HCT116 (cell line): ENCODE results near the gene HNRNPH3. TPM values are rescaled to one million over a fixed set of nuclear protein-coding genes. Genes with fewer than 3 reads are reported as not detected.

Source experiments
- ATAC-seq: fragments of 200-7000 bp; cut with Tn5 transposase; 2 replicates; pipeline ENCODE4 v1.9.1; 2020; ENCODE audit warnings: mild to moderate bottlenecking, moderate library complexity
- BruUV-seq: library from RNA; stranded (reverse); fragments of 400-500 nt; replicated peaks from 2 replicates; lab custom pipeline; 2021; lab: Mats Ljungman, UMichigan
- CTCF ChIA-PET: fragments of 300-600 bp; sonication (Branson Sonifier 250); formaldehyde crosslinking; loops from one replicate; lab custom pipeline; 2021; ENCODE audit warnings: antibody characterized with exemption; lab: Charles Lee
- POLR2A ChIA-PET: fragments of 300-600, 350-600 bp; sonication (Branson Sonifier 250); formaldehyde crosslinking; loops from one replicate; lab custom pipeline; 2021; ENCODE audit warnings: antibody characterized with exemption; lab: Charles Lee
- RAD21 ChIA-PET, 2 experiments: fragments of 300-600 bp; sonication (Branson Sonifier 250); formaldehyde crosslinking; loops; one replicate each; lab custom pipeline; 2023; ENCODE audit warnings: low total read pairs in 2 of 2; ENCODE audit not compliant: uncharacterized antibody in 2 of 2, unreplicated experiment in 2 of 2, low non-redundant PET in 1 of 2; lab: Charles Lee
- DNase-seq: peaks from one replicate; pipeline ENCODE4 v3.0.0-alpha.2; 2010; ENCODE audit warnings: low read depth, low spot score
- H2AFZ ChIP-seq: fragments of 200-600 bp; shearing (Covaris generic), sonication (generic); 2 replicates; pipeline ENCODE4 v1.6.1; 2017; ENCODE audit warnings: low read depth, mixed run types, mixed read lengths, antibody characterized with exemption, low read length; ENCODE audit not compliant: poor library complexity, severe bottlenecking
- H3K27ac ChIP-seq: 2 replicates; pipeline ENCODE4 v1.5.1; 2012; ENCODE audit warnings: low read depth, low read length
- H3K27me3 ChIP-seq: fragments of 200-600 bp; sonication (generic); 2 replicates; pipeline ENCODE4 v1.6.1; 2016; ENCODE audit warnings: mixed run types, low read length, mixed read lengths; ENCODE audit not compliant: insufficient read depth
- H3K36me3 ChIP-seq, 2 experiments: fragments of 200-500 bp in 1 of 2; fragments of 200-600 bp in 1 of 2; sonication (Bioruptor generic) in 1 of 2; sonication (generic) in 1 of 2; 2 replicates each; pipeline versions ENCODE4 v1.5.1 to v1.6.1; 2014 to 2016; ENCODE audit warnings: low read length in 2 of 2, inconsistent platforms in 1 of 2, mixed read lengths in 1 of 2, mixed run types in 1 of 2; ENCODE audit not compliant: insufficient read depth in 2 of 2, control insufficient read depth in 1 of 2
- H3K4me1 ChIP-seq, 2 experiments: fragments of 200-600 bp in 1 of 2; sonication (generic) in 1 of 2; 2 replicates each; pipeline versions ENCODE4 v1.5.1 to v1.6.1; 2012 to 2017; ENCODE audit warnings: low read length in 2 of 2, inconsistent platforms in 1 of 2, mild to moderate bottlenecking in 1 of 2, mixed read lengths in 1 of 2, mixed run types in 1 of 2, moderate library complexity in 1 of 2; ENCODE audit not compliant: insufficient read depth in 2 of 2, control insufficient read depth in 1 of 2
- H3K4me2 ChIP-seq: fragments of 200-600 bp; sonication (generic); 2 replicates; pipeline ENCODE4 v1.6.1; 2017; ENCODE audit warnings: mixed run types, low read length, mixed read lengths
- H3K4me3 ChIP-seq, 2 experiments: fragments of 200-600 bp in 1 of 2; sonication (generic) in 1 of 2; replicated peaks in 1 of 2; 2 replicates each; pipeline ENCODE4 v1.5.1; 2011 to 2016; ENCODE audit warnings: low read length in 2 of 2, control low read depth in 1 of 2, low read depth in 1 of 2, mild to moderate bottlenecking in 1 of 2, mixed read lengths in 1 of 2, mixed run types in 1 of 2
- H3K79me2 ChIP-seq: fragments of 200-600 bp; sonication (generic); 2 replicates; pipeline ENCODE4 v1.6.1; 2017; ENCODE audit warnings: mild to moderate bottlenecking, mixed run types, low read length, moderate library complexity, mixed read lengths; ENCODE audit not compliant: insufficient read depth
- H3K9ac ChIP-seq: fragments of 200-600 bp; sonication (generic); 2 replicates; pipeline ENCODE4 v1.6.1; 2016; ENCODE audit warnings: low read length, mixed read lengths
- H3K9me2 ChIP-seq: fragments of 200-600 bp; sonication (generic), shearing (Covaris generic); 2 replicates; pipeline ENCODE4 v1.6.1; 2017; ENCODE audit warnings: mixed run types, mild to moderate bottlenecking, moderate library complexity; ENCODE audit not compliant: insufficient read depth
- H3K9me3 ChIP-seq, 2 experiments: fragments of 200-500 bp in 1 of 2; fragments of 200-600 bp in 1 of 2; sonication (Bioruptor generic) in 1 of 2; sonication (generic) in 1 of 2; 2 replicates each; pipeline ENCODE4 v1.6.1; 2014 to 2017; ENCODE audit warnings: low read length in 2 of 2, mixed read lengths in 2 of 2, inconsistent platforms in 1 of 2, low read depth in 1 of 2, mild to moderate bottlenecking in 1 of 2, mixed run types in 1 of 2, moderate library complexity in 1 of 2; ENCODE audit not compliant: control insufficient read depth in 1 of 2, insufficient read depth in 1 of 2
- H4K20me1 ChIP-seq: fragments of 200-600 bp; sonication (generic), shearing (Covaris generic); 2 replicates; pipeline ENCODE4 v1.6.1; 2017; ENCODE audit warnings: mixed run types, mild to moderate bottlenecking, moderate library complexity; ENCODE audit not compliant: insufficient read depth
- CEBPB ChIP-seq: IDR thresholded peaks from 2 replicates; pipeline ENCODE4 v1.6.1; 2012; ENCODE audit warnings: low read depth
- CTCF ChIP-seq, 3 experiments: fragments of 200-600 bp in 1 of 3; sonication (generic) in 1 of 3; IDR thresholded peaks in 2 of 3; conservative IDR thresholded peaks in 1 of 3; 2 replicates each; pipeline ENCODE4 v1.5.1; 2012 to 2017; ENCODE audit warnings: low read depth in 2 of 3, low read length in 2 of 3, antibody characterized with exemption in 1 of 3, borderline replicate concordance in 1 of 3, control low read depth in 1 of 3, mild to moderate bottlenecking in 1 of 3, mixed read lengths in 1 of 3, mixed run types in 1 of 3, moderate library complexity in 1 of 3; ENCODE audit not compliant: insufficient read depth in 1 of 3
- FOSL1 ChIP-seq: IDR thresholded peaks from 2 replicates; pipeline ENCODE4 v1.6.1; 2012; ENCODE audit warnings: low read depth
- POLR2AphosphoS5 ChIP-seq: IDR thresholded peaks from 2 replicates; pipeline ENCODE4 v1.6.1; 2011; ENCODE audit warnings: mild to moderate bottlenecking, low read depth, low read length, moderate library complexity
- SP1 ChIP-seq: IDR thresholded peaks from 2 replicates; pipeline ENCODE4 v1.6.1; 2012; ENCODE audit warnings: low read depth
- intact Hi-C: fragments of 100-400 bp; cut with micrococcal nuclease; formaldehyde crosslinking; loops from 2 replicates; pipeline ENCODE4 v1.10.0; 2022
- total RNA-seq: library from RNA; stranded (reverse); gene quantifications from one replicate; pipeline ENCODE4 v1.2.1, GENCODE V29; 2021; ENCODE audit not compliant: unreplicated experiment

HNRNPH3 gene
- total RNA-seq, 1 experiment from 2014 or later = 126 TPM

DNA sequence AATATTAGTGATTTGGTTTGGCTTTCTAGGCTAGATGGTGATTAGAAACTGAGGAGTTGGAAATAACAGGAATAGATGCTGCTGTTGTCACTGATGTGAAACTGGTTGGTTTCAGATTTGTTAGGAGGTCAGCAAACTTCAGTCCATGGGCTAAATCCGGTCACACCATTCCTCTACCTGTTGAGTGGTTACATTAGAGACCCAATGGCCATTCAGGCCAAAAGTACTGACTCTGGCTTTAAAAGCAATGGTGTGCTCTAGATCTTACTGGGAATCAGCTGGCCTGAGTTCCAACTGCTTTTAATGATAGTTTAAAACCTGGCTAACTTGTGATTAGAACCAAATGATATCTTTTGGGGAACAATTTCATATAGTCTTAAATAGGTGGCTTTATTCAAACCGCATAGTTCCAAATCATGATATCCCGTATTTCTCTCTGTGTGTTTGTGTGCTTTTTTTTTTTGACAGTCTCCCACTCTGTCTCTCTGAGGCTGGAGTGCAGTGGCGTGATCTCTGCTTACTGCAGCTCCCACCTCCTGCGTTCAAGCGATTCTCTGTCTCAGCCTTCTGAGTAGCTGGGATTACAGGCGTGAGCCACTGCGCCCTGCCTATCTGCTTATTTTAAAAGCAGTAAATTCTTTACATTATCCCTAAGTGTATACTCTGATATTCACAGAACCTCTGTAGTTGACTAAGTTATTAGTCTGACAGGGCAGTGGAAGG, 8.7 kb downstream of the HNRNPH3 start:
- H3K27me3 ChIP-seq = no peaks in the 10 kb centered on the region
- TF ChIP-seq CEBPB = no peak
- TF ChIP-seq FOSL1 = no peak
- no peak for TF ChIP-seq CTCF (IDR thresholded peaks at IDR 0.05 in 2 of 3, conservative IDR thresholded peaks at IDR 0.05 in 1 of 3; ENCODE audit: borderline replicate concordance in 1 of 3, insufficient read depth in 1 of 3, low read depth in 2 of 3, low read length in 2 of 3)
- peak; percentile 36; the same call in 1 of the 2 replicates for TF ChIP-seq POLR2AphosphoS5
- no peak for TF ChIP-seq SP1
- H3K4me1 ChIP-seq = 0 out of 4 replicates have a peak, but pooled peaks cover 0 to 3% of the 10 kb centered on the region in 2 experiments
- no peaks in the 10 kb centered on the region for H3K9me3 ChIP-seq
- RAD21 ChIA-PET = no interaction called here
- no peaks in the 10 kb centered on the region for H3K9me2 ChIP-seq
- POLR2A ChIA-PET = interaction anchor here (3.3 kb wide), 1 partner anchor 9 kb away, joined by 9 read pairs; the partner anchor contains the start of gene HNRNPH3
- H3K27ac ChIP-seq = no peak overlapping the region
- no TSS peak for BruUV-seq
- no peak overlapping the region for H2AFZ ChIP-seq
- CTCF ChIA-PET = no interaction called here
- ATAC-seq (no peak), DNase-seq (no peak)
- peaks cover 66 to 78% of the 10 kb centered on the region in 2 experiments for H3K36me3 ChIP-seq
- intact Hi-C loops = no loop called here
- peaks cover 60% of the 10 kb centered on the region; the same call in 1 of the 2 replicates for H4K20me1 ChIP-seq
- H3K79me2 ChIP-seq = peaks cover 87% of the 10 kb centered on the region
- H3K4me2 ChIP-seq = no peak overlapping the region
- H3K4me3 ChIP-seq = no peak overlapping the region
- no peak overlapping the region for H3K9ac ChIP-seq
